HEK293T (cell line): Measurements from ENCODE around the gene ZNF100.
"Not testable (repeated sequence)": the region's sequence is repeated elsewhere in the genome, so short reads cannot be mapped to it uniquely, and the experiment has no call there.

Experiments used
- CTCF ChIA-PET: fragments of 350-600 bp; formaldehyde crosslinking; extraction: SDS; loops from one replicate; lab custom pipeline; 2021; ENCODE audit warnings: antibody characterized with exemption, inconsistent platforms; lab: Yijun Ruan, JAX
- POLR2A ChIA-PET: fragments of 350-600 bp; formaldehyde crosslinking; extraction: SDS; loops from one replicate; lab custom pipeline; 2020; ENCODE audit warnings: antibody characterized with exemption, inconsistent platforms; lab: Yijun Ruan, JAX
- DNase-seq: peaks from one replicate; pipeline ENCODE4 v3.0.0; 2012; ENCODE audit warnings: mixed read lengths; ENCODE audit errors: extremely low spot score
- ARNT ChIP-seq: fragments of 450-650 bp; IDR thresholded peaks from 2 replicates; pipeline ENCODE4 v1.6.1; 2017; ENCODE audit warnings: mild to moderate bottlenecking
- BHLHE40 ChIP-seq: fragments of 450-650 bp; IDR thresholded peaks from 2 replicates; pipeline ENCODE4 v1.6.1; 2016; ENCODE audit warnings: mild to moderate bottlenecking, moderate library complexity, borderline replicate concordance
- CTBP1 ChIP-seq: fragments of 450-650 bp; IDR thresholded peaks from 2 replicates; pipeline ENCODE4 v1.6.1; 2016; ENCODE audit warnings: borderline replicate concordance
- ELF4 ChIP-seq: fragments of 450-650 bp; IDR thresholded peaks from 2 replicates; pipeline ENCODE4 v1.6.1; 2017; ENCODE audit warnings: antibody characterized with exemption
- FOXA1 ChIP-seq: fragments of 450-650 bp; IDR thresholded peaks from 2 replicates; pipeline ENCODE4 v1.6.1; 2016; ENCODE audit warnings: mild to moderate bottlenecking
- FOXK2 ChIP-seq: fragments of 450-650 bp; IDR thresholded peaks from 2 replicates; pipeline ENCODE4 v1.6.1; 2016; ENCODE audit warnings: mild to moderate bottlenecking
- FOXM1 ChIP-seq: fragments of 450-650 bp; IDR thresholded peaks from 2 replicates; pipeline ENCODE4 v1.6.1; 2017; ENCODE audit warnings: mild to moderate bottlenecking, borderline replicate concordance
- HDGF ChIP-seq: fragments of 450-650 bp; IDR thresholded peaks from 2 replicates; pipeline ENCODE4 v1.6.1; 2017; ENCODE audit warnings: antibody characterized with exemption, borderline replicate concordance
- L3MBTL2 ChIP-seq: fragments of 450-650 bp; conservative IDR thresholded peaks from 2 replicates; pipeline ENCODE4 v1.6.1; 2016; ENCODE audit warnings: mild to moderate bottlenecking
- LEF1 ChIP-seq: fragments of 450-650 bp; IDR thresholded peaks from 2 replicates; pipeline ENCODE4 v1.6.1; 2017; ENCODE audit warnings: mild to moderate bottlenecking, borderline replicate concordance
- NFRKB ChIP-seq: fragments of 450-650 bp; IDR thresholded peaks from 2 replicates; pipeline ENCODE4 v1.6.1; 2016; ENCODE audit warnings: mild to moderate bottlenecking, moderate library complexity
- SP1 ChIP-seq: fragments of 450-650 bp; IDR thresholded peaks from 2 replicates; pipeline ENCODE4 v1.6.1; 2017
- SUZ12 ChIP-seq: fragments of 450-650 bp; IDR thresholded peaks from 2 replicates; pipeline ENCODE4 v1.6.1; 2016; ENCODE audit warnings: mild to moderate bottlenecking
- TARDBP ChIP-seq: fragments of 450-650 bp; IDR thresholded peaks from 2 replicates; pipeline ENCODE4 v1.6.1; 2016
- ZNF384 ChIP-seq: fragments of 450-650 bp; IDR thresholded peaks from 2 replicates; pipeline ENCODE4 v1.6.1; 2016
- TF ChIP-seq, protein P1 (sequence below): fragments of 450-650 bp; IDR thresholded peaks from 2 replicates; pipeline ENCODE4 v1.6.1; 2016

ZNF100 gene

DNA sequence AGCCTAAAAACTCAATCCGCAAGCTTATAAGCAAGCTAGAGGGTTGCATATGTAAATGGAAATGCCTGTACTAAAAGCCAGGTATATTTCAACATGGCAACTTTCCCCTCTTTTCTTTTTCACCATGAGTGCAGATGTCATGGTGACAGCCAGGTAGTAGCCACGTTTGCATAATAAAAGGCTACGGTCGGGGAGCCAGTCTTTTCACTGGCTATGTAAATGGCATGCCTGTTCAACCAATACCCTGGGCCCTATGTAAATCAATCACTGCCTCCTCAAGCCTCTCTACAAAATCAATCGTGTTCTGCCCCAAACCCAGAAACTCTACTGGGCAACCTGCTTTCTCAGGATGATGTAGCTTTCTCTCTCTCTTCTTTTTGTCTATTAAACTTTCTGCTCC is 87.4 kb downstream of the ZNF100 start:
- POLR2A ChIA-PET: no interaction called here
- TF ChIP-seq FOXK2 (no peak), SP1 (no peak), ZNF384 (no peak), L3MBTL2 (no peak), CTBP1 (no peak), SUZ12 (no peak), ARNT (no peak), ELF4 (no peak), HDGF (no peak), FOXM1 (no peak), FOXA1 (no peak), NFRKB (no peak), BHLHE40 (no peak)
- TF ChIP-seq, protein P1, sequence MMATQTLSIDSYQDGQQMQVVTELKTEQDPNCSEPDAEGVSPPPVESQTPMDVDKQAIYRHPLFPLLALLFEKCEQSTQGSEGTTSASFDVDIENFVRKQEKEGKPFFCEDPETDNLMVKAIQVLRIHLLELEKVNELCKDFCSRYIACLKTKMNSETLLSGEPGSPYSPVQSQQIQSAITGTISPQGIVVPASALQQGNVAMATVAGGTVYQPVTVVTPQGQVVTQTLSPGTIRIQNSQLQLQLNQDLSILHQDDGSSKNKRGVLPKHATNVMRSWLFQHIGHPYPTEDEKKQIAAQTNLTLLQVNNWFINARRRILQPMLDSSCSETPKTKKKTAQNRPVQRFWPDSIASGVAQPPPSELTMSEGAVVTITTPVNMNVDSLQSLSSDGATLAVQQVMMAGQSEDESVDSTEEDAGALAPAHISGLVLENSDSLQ: no peak
- DNase-seq: no peak
- CTCF ChIA-PET: no interaction called here

GRCh38 chr19:21677696-21678418 is 89.5 kb downstream of the ZNF100 start:
- ChIA-PET CTCF (no interaction called here), POLR2A (no interaction called here)
- DNase-seq: no peak
- no peak for TF ChIP-seq ELF4
- no peak for TF ChIP-seq L3MBTL2
- TF ChIP-seq ZNF384: no peak
- TF ChIP-seq NFRKB: no peak
- TF ChIP-seq SP1: no peak
- no peak for TF ChIP-seq LEF1
- TF ChIP-seq SUZ12: no peak
- TF ChIP-seq, protein P1: no peak
- no peak for TF ChIP-seq FOXM1
- TF ChIP-seq ARNT: no peak
- TF ChIP-seq FOXK2: no peak
- TF ChIP-seq FOXA1: no peak
- no peak for TF ChIP-seq TARDBP
- no peak for TF ChIP-seq BHLHE40
- no peak for TF ChIP-seq HDGF

DNA sequence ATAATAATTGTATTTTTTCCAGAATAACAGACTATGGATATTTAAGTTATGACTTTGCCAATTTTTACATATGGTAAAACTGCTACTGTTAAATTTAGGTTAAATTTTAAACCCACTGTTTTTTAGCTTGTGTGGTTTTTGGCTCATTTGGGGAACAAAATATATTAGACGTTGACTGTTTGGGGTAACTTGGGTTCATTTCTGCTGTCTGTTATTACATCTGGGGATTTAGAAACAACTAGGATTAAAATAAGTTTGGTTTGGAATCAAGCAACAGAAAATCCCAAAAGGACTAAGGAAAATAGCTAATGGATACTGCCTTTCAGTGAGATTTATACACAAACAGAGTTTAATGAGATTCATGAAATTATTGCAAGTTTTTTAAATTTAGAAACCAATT is 92.9 kb downstream of the ZNF100 start:
- TF ChIP-seq FOXM1 (no peak), ELF4 (no peak), TARDBP (no peak), SUZ12 (no peak), HDGF (no peak), FOXK2 (no peak), FOXA1 (no peak)
- DNase-seq: no peak
- CTCF ChIA-PET: no interaction called here
- POLR2A ChIA-PET: no interaction called here

DNA sequence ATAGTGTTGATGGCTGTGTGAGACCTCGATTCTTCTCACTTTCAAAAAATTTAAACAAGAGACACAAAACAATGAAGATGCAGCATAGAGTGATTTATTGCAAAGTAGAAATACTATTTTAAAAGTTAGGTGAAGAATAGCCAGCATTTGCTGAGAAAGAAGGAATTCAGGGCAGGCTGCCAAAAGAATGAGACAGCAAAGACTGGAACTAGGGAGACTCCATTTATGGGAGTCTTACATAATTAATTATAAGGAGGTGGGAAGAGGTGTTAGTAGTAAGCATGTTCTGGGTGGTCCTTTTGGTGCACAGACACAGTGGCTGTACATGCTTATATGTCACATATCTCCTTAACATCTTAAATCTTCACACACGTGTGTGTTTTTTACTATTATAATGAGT is 93.9 kb downstream of the ZNF100 start:
- CTCF ChIA-PET, POLR2A ChIA-PET, DNase-seq: not testable (repeated sequence)
